ENCODE results near the gene MAP3K1. TPM values are rescaled to one million over a fixed set of nuclear protein-coding genes. Genes with fewer than 3 reads are reported as not detected.
"Not testable (repeated sequence)": the region's sequence is repeated elsewhere in the genome, so short reads cannot be mapped to it uniquely, and the experiment has no call there.

MAP3K1 gene
- total RNA-seq, 1 donor: 125 TPM

DNA sequence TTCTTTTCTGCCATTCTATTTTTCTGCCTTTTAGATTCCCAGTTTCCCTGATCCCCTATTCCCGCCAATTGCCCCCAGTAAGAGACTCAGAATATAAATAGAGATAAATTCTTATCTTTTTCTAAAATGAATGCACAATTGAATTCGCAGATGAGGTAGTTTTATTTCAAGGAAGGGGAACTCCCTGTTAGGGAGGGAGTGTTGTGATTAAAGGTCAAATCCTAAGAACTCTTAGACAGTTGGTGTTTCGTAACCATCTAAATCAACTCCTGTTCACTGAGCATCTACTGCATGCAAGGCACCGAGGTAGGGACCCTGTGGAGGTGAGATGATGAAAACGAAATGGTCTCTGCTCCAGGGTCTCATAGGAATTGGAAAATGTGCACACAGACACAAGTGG lies 7.7 kb upstream of the MAP3K1 start:
- Histone ChIP-seq H3K4me3 (ENCODE audit: low read length) (no peak overlapping the region), H3K9me3 (ENCODE audit: low read depth, low read length) (no peaks in the 10 kb centered on the region), H3K4me1 (ENCODE audit: insufficient read depth, low read length) (peaks cover 14% of the 10 kb centered on the region), H3K27me3 (ENCODE audit: insufficient read depth, low read length) (no peaks in the 10 kb centered on the region)

DNA sequence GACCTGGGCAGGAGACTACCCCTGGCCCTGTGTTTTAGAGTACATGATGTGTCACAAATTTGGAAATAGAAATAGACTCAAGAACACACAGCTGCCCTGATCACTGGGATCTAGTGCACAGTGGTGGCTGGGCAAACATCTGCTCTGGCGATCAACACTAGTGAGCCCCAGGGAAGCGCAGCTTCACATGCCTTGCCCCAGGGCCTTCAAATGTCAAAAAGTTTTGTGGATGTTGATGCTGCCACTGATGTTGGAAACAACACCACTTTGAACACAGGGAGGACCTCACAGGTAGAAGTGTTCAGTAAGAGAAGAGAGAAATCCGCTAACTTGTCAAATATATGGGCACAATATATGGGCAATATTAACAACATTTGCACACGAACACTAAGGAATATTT lies 7.1 kb upstream of the MAP3K1 start:
- H3K27me3 ChIP-seq (ENCODE audit: insufficient read depth, low read length): no peaks in the 10 kb centered on the region
- peaks cover 19% of the 10 kb centered on the region for H3K4me1 ChIP-seq (ENCODE audit: insufficient read depth, low read length)
- H3K4me3 ChIP-seq (ENCODE audit: low read length): no peak overlapping the region
- H3K9me3 ChIP-seq (ENCODE audit: low read depth, low read length): no peaks in the 10 kb centered on the region

DNA sequence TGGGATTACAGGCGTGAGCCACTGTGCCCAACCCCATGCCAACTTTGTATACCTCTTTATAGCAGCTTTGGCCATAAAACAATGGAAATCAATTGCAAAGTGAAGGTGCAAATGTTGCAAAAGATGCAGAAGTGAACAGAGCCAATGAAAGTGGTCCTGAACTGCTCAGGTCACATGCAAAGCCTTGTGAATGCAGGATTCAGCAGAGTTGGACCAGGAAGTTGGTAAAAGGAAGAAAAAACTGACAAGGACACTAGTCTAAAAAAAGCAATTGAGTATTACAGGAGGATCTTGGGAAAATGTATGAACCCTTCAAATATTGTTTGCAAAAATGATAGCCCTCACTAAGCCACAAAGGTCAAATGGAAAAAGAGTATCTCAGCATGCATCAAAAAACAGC lies 4.5 kb upstream of the MAP3K1 start:
- Histone ChIP-seq H3K27me3 (ENCODE audit: insufficient read depth, low read length) (no peaks in the 10 kb centered on the region), H3K9me3 (ENCODE audit: low read depth, low read length) (no peaks in the 10 kb centered on the region), H3K4me3 (ENCODE audit: low read length) (no peak overlapping the region), H3K4me1 (ENCODE audit: insufficient read depth, low read length) (peaks cover 33% of the 10 kb centered on the region)

DNA sequence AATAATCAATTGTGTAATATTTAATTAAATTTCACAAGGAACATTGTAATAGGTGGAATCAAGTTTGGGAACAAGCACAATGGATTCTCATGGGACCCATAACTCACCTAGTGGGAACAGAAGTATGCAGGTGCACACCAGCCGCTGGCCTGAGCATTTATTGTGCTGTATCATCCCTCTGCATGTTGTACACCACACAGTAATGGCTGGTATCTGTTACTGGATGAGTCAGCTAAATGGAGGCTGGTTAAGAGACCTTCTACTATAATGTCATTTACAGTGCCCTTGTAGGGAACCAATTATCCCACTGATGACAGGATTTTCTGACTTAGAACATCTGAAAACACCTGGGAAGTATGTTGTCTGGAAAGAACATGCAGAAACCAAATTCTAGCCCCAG lies 3.2 kb upstream of the MAP3K1 start:
- Histone ChIP-seq H3K27me3 (ENCODE audit: insufficient read depth, low read length) (no peaks in the 10 kb centered on the region), H3K4me1 (ENCODE audit: insufficient read depth, low read length) (peaks cover 33% of the 10 kb centered on the region), H3K9me3 (ENCODE audit: low read depth, low read length) (no peaks in the 10 kb centered on the region), H3K4me3 (ENCODE audit: low read length) (no peak overlapping the region)

DNA sequence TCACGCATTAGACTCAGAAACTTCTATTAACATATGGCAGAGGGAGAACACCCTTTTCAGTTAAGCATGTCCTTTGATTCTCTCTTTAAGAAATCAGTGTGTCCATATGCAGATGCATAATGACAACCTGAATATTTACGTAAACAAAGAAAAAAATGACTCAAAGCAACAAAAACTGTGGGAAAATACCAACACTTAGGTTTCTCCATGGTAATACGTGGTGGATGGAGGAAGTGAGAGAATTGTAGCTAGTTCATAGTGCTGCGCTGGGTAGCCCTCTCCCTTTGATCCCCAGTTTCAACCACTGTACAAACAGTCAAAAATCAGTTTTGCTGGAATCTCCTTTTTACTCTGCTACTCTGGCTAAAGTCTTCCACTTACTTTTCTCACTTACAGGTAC lies 2.0 kb upstream of the MAP3K1 start:
- no peak overlapping the region for H3K4me3 ChIP-seq (ENCODE audit: low read length)
- H3K9me3 ChIP-seq (ENCODE audit: low read depth, low read length): no peaks in the 10 kb centered on the region
- peaks cover 28% of the 10 kb centered on the region for H3K4me1 ChIP-seq (ENCODE audit: insufficient read depth, low read length)
- H3K27me3 ChIP-seq (ENCODE audit: insufficient read depth, low read length): no peaks in the 10 kb centered on the region

DNA sequence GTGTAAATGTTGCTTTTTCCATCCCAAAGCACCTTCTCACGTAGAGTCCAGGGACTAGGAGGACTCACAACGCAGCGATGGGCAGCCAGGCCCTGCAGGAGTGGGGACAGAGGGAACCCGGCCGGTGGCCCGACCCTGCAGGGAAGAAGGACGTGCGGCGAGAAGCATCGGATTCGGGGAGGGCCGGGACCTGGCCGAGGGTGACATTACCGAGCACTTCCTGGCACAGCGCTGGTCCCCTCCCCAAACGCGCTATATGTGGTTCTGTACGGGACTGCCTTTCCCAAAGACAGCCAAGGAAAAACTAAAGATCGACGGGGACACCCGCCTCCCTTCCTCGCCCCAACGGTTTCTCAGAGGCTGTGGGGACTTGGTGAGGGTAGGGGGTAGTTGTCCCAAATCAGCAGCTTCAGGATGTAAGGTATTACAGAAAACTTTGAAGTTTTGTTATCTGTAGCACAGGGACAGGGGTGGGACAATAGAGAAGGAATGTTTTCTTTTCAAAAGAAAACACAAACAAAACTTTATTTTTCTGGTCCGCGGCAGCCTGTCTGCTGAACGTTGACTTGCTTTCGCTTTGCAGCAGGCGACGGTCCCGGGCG lies 887 bp upstream of the MAP3K1 start:
- H3K27me3 ChIP-seq (ENCODE audit: insufficient read depth, low read length): no peaks in the 10 kb centered on the region
- H3K4me1 ChIP-seq (ENCODE audit: insufficient read depth, low read length): peaks cover 31% of the 10 kb centered on the region
- H3K4me3 ChIP-seq (ENCODE audit: low read length): peak overlapping the region; percentile 89
- no peaks in the 10 kb centered on the region for H3K9me3 ChIP-seq (ENCODE audit: low read depth, low read length)

DNA sequence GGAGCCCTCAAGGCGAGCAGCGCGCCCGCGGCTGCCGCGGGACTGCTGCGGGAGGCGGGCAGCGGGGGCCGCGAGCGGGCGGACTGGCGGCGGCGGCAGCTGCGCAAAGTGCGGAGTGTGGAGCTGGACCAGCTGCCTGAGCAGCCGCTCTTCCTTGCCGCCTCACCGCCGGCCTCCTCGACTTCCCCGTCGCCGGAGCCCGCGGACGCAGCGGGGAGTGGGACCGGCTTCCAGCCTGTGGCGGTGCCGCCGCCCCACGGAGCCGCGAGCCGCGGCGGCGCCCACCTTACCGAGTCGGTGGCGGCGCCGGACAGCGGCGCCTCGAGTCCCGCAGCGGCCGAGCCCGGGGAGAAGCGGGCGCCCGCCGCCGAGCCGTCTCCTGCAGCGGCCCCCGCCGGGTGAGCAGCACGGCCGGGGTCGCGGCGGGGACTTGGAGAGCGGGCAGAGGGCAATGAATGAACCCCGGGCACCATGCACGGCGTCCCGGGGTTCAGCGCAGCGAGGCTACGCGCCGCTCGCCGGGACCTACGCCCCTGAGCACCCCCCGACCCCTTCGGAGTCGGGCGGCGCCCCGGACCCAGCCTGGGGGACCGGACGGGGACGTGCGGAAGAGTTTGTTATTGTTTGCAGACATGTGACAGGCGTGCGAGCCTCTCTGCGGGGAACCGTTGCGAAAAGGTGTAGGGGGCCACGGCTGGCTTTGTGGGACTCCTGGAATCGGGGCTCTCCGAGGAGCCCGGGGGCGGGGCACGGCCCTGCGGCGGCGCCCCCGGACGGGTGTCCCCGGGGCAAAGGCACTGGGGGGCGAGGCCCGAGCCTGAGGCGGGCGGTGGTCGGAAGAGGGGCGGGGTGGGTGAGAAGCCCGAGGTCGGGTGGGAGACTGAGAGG lies 553 bp downstream of the MAP3K1 start:
- H3K4me1 ChIP-seq (ENCODE audit: insufficient read depth, low read length): peaks cover 35% of the 10 kb centered on the region
- H3K4me3 ChIP-seq (ENCODE audit: low read length): peak overlapping the region; percentile 89

DNA sequence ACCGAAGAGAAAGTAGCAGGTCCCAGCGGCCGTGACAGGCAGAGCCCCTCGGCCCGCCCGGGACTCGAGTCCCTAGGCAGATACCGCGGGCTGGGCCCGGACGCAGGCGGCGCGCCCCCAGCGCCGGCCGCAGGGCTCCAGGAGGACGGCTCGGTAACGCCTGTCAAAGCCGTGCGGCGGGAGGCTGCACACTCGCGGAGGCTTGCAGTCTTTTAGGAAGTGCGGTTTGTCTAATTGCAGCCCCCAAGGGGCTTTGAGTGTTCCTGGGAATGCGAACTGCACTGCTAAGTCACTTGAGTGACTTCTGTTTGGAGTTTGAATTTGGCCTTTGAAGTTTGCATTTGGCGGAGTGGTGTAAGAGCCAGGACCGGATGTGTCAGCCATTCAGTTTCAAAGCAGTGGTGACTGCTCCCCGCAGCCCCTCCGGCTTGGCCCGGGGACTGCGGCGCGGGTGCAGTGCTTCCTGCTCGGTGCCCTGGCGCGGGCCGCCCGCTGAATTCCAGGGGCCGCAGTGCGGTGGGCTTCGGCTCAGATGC lies 1.3 kb downstream of the MAP3K1 start:
- no peaks in the 10 kb centered on the region for H3K9me3 ChIP-seq (ENCODE audit: low read depth, low read length)
- no peaks in the 10 kb centered on the region for H3K27me3 ChIP-seq (ENCODE audit: insufficient read depth, low read length)
- peak overlapping the region; percentile 89 for H3K4me3 ChIP-seq (ENCODE audit: low read length)
- peaks cover 41% of the 10 kb centered on the region for H3K4me1 ChIP-seq (ENCODE audit: insufficient read depth, low read length)

More for the DNA sequence above, 553 bp downstream of the MAP3K1 start:
- H3K27me3 ChIP-seq (ENCODE audit: insufficient read depth, low read length): no peaks in the 10 kb centered on the region
- no peaks in the 10 kb centered on the region for H3K9me3 ChIP-seq (ENCODE audit: low read depth, low read length)

DNA sequence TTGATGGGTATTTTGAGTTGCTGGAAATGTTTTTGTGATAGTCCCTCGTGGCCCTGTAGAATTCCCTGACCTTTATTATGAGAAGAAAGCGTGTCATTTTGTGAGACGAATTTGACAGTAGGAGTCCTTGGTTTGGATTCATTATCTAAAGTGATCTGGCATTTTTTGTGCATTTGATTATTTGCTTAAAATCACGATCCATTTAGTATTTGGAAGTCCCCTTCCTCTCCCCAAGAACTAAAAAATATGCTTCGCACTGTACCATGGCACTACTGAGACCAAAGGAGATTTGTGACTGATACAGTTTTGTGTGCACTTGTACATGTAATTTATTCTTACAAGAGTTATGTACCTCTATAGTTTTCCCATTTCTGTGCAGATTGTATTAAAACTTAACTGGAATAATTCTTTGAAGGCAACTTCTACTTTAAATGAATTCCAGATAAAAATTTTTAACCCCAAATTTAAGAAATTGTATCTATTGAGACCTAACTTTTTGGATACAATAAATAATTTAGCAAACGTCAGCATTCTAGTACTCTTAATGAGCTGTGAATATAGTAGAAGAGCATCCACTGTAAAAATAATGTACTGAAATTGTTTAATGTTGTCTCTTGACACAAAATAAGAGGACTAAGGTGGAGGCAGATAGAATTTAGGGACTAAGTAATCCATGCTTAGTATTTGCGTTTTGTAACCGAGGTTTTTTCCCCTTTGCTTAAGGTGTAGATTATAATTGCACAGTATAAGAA lies 2.1 kb downstream of the MAP3K1 start:
- Histone ChIP-seq H3K9me3 (ENCODE audit: low read depth, low read length) (no peaks in the 10 kb centered on the region), H3K4me1 (ENCODE audit: insufficient read depth, low read length) (peaks cover 45% of the 10 kb centered on the region), H3K27me3 (ENCODE audit: insufficient read depth, low read length) (no peaks in the 10 kb centered on the region), H3K4me3 (ENCODE audit: low read length) (peak overlapping the region; percentile 89)

DNA sequence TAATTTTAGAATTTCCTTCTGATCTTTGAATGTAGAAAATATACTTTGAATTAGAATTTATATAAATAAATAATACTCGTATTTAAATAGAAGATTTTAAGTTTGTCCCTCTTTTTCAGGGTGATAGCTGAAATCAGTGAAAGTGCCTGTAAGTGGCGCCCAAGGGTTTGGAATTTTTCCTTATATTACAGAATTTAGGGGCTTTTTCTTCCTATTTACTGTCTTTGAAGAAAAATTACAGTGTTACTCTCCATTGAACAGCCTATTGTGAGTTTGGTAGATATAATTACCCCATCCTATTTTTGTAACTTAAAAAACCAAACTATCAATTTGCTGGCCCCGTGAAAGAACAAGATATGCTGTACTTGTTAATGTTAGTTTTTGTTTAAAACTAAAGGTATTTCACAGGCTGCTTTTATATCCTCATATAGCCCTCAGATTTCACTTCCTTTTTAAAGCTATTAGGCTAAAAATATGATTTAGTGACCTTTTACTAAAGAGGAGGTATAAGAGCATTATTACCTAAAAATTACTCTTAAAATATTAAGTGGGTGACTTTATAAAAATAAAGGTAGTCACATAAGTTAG lies 3.2 kb downstream of the MAP3K1 start:
- H3K4me3 ChIP-seq (ENCODE audit: low read length): peak overlapping the region; percentile 89
- peaks cover 48% of the 10 kb centered on the region for H3K4me1 ChIP-seq (ENCODE audit: insufficient read depth, low read length)
- H3K9me3 ChIP-seq (ENCODE audit: low read depth, low read length): no peaks in the 10 kb centered on the region
- no peaks in the 10 kb centered on the region for H3K27me3 ChIP-seq (ENCODE audit: insufficient read depth, low read length)

DNA sequence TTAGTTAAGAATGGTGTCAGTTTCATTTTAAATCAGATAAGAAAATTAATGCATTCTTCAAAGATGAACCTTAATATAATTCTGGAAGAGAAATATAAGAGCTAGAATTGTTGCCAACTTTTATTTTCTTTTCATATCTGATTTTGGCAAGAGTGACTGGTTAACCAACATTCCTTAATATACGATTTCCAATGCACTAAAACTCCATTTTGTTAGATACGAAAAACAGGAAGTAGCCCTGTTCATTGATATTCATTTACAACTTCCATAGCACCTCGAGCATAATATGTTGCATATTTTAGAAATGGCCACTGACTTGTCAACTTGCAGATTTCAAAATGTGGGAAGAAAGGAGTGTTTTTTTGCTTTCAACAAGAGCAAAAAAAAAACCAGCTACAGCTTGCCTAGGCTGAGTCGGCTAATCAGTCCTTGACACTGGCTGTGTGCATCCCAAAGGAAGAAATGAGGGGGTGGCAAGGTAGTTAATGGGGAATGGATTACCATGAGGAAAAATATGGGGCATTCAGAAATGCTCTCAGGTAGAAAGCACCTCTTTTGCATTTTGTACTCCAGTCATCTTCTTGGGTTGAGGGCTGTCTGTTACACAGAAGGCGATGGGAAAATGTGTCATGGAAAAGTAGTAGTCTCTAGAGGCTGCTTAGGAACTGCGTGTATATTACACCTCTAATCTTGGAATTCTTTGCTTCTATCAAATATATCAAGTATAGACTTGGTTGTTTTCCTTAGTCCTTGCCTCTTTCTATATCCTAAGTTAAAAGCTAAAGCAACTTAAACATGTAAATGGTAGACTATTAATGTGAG lies 3.9 kb downstream of the MAP3K1 start:
- H3K9me3 ChIP-seq (ENCODE audit: low read depth, low read length): no peaks in the 10 kb centered on the region
- peaks cover 45% of the 10 kb centered on the region for H3K4me1 ChIP-seq (ENCODE audit: insufficient read depth, low read length)
- peak overlapping the region; percentile 89 for H3K4me3 ChIP-seq (ENCODE audit: low read length)
- no peaks in the 10 kb centered on the region for H3K27me3 ChIP-seq (ENCODE audit: insufficient read depth, low read length)

DNA sequence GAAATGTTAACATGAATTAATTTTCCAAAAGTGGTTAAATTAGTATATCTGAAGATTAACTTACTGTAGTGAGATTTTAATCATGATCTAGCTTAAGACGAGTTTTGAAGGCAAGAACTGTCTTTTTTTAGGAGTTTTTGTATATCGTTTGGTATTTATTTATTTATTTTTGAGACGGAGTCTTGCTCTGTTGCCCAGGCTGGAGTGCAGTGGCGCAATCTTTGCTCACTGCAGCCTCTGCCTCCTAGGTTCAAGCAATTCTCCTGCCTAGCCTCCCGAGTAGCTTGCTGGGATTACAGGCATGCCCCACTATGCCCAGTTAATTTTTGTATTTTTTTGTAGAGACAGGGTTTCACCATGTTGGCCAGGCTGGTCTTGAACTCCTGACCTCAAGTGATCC lies 6.5 kb downstream of the MAP3K1 start:
- not testable (repeated sequence) for H3K9me3 ChIP-seq (ENCODE audit: low read depth, low read length); H3K4me3 ChIP-seq (ENCODE audit: low read length); H3K27me3 ChIP-seq (ENCODE audit: insufficient read depth, low read length)
- H3K4me1 ChIP-seq (ENCODE audit: insufficient read depth, low read length): peaks cover 65% of the 10 kb centered on the region

DNA sequence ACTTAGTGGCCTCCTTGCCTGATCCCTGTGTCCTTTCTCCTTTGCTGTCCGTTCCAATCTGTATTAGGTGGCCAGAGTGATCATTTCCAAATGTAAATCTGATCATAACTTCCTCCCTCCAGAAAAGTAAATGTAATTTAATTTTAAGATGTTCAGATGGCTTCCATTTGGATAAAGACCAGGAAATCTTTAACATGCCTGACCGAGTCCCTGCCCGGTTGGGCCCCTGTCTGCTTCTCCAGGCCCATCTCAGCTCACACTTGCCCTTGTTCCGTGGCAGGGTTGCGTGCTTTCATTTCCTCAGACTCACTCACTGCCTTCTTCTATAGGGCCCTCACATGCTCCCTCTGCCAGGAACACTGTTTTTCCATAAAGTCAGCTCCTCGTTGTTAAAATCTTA lies 7.6 kb downstream of the MAP3K1 start:
- Histone ChIP-seq H3K9me3 (ENCODE audit: low read depth, low read length) (no peaks in the 10 kb centered on the region), H3K4me1 (ENCODE audit: insufficient read depth, low read length) (peaks cover 76% of the 10 kb centered on the region), H3K27me3 (ENCODE audit: insufficient read depth, low read length) (no peaks in the 10 kb centered on the region), H3K4me3 (ENCODE audit: low read length) (no peak overlapping the region)

DNA sequence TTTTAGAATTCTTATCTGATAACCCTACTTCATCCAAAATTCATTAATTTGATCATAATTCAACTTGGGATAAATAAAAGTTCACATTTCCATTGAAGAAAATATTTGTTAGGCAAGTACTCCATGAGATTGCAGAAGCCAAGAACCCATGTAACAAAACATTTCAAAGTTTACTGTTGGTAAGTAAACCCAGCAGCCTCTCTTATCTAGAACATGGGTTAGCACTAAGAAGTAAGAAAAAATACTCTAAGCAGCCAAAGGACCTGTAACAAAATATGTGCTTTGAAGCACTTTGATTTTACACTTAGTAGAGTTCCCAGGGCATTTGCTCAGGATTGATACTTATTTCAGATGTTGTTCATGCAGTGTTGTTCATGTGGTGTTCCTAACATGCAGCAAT lies 8.7 kb downstream of the MAP3K1 start:
- no peaks in the 10 kb centered on the region for H3K9me3 ChIP-seq (ENCODE audit: low read depth, low read length)
- peaks cover 81% of the 10 kb centered on the region for H3K4me1 ChIP-seq (ENCODE audit: insufficient read depth, low read length)
- no peaks in the 10 kb centered on the region for H3K27me3 ChIP-seq (ENCODE audit: insufficient read depth, low read length)
- H3K4me3 ChIP-seq (ENCODE audit: low read length): no peak overlapping the region

All from mononuclear cell (primary cell).